IPS DF 19.7 (cell line): Measurements from ENCODE around the gene PIP4K2A.
"Not testable (repeated sequence)": the region's sequence is repeated elsewhere in the genome, so short reads cannot be mapped to it uniquely, and the experiment has no call there.

Source experiments
- DNase-seq: peaks from one replicate; pipeline ENCODE4 v3.0.0-alpha.2; 2013; ENCODE audit warnings: low read depth, low spot score

Gene PIP4K2A

GRCh38 chr10:22515009-22515408, 199.4 kb downstream of the PIP4K2A start:
- DNase-seq, result no peak

GRCh38 chr10:22514414-22514758, 200.0 kb downstream of the PIP4K2A start:
- DNase-seq, result not testable (repeated sequence)

- DNase-seq, result peak; percentile 52
Measured at GRCh38 chr10:22513483-22514413, 200.6 kb downstream of the PIP4K2A start.

- DNase-seq, result not testable (repeated sequence)
Measured at GRCh38 chr10:22512015-22512414, 202.4 kb downstream of the PIP4K2A start.

- DNase-seq, result not testable (repeated sequence)
Measured at GRCh38 chr10:22508214-22508613, 206.2 kb downstream of the PIP4K2A start.

GRCh38 chr10:22505911-22506685, 208.3 kb downstream of the PIP4K2A start:
- DNase-seq, result no peak

- DNase-seq, result no peak
Measured at GRCh38 chr10:22504766-22505165, 209.6 kb downstream of the PIP4K2A start.

- DNase-seq, result no peak
Measured at GRCh38 chr10:22503315-22504088, 210.9 kb downstream of the PIP4K2A start.

GRCh38 chr10:22501863-22502262, 212.5 kb downstream of the PIP4K2A start:
- no peak for DNase-seq

- DNase-seq, result no peak
Measured at GRCh38 chr10:22501413-22501812, 213.0 kb downstream of the PIP4K2A start.

GRCh38 chr10:22500656-22501340, 213.6 kb downstream of the PIP4K2A start:
- no peak for DNase-seq

- not testable (repeated sequence) for DNase-seq
Measured at GRCh38 chr10:22499973-22500372, 214.4 kb downstream of the PIP4K2A start.

- DNase-seq, result no peak
Measured at GRCh38 chr10:22495396-22495795, 219.0 kb downstream of the PIP4K2A start.

- no peak for DNase-seq
Measured at GRCh38 chr10:22494007-22494406, 220.4 kb downstream of the PIP4K2A start.

GRCh38 chr10:22491931-22492615, 222.3 kb downstream of the PIP4K2A start:
- no peak for DNase-seq

GRCh38 chr10:22491480-22491879, 222.9 kb downstream of the PIP4K2A start:
- no peak for DNase-seq

- no peak for DNase-seq
Measured at GRCh38 chr10:22489975-22490374, 224.4 kb downstream of the PIP4K2A start.

- no peak for DNase-seq
Measured at GRCh38 chr10:22489467-22489866, 224.9 kb downstream of the PIP4K2A start.

- DNase-seq, result no peak
Measured at GRCh38 chr10:22486431-22486830, 227.9 kb downstream of the PIP4K2A start.
